Omental fat pad (tissue), 4 donors: ENCODE results near the gene ZNF471. TPM values are rescaled to one million over a fixed set of nuclear protein-coding genes. Genes with fewer than 3 reads are reported as not detected.

Source experiments
- ATAC-seq: fragments of 150-250 bp; one replicate; pipeline ENCODE4 v1.9.1; 2016; ENCODE audit warnings: mild to moderate bottlenecking, moderate library complexity; ENCODE audit not compliant: low FRiP score
- DNase-seq: peaks from one replicate; pipeline ENCODE4 v3.0.0-alpha.2; 2019; ENCODE audit warnings: low spot score
- total RNA-seq, 4 donors: library from RNA; depleted of rRNA; stranded (reverse); fragments of >200 nt; gene quantifications; one replicate each; pipeline ENCODE4 v1.1.0, GENCODE V29; 2016
- TF ChIP-seq, protein P1 (sequence below), 3 donors: fragments of 450-650 bp; IDR thresholded peaks; one replicate each; pipeline ENCODE4 v1.5.1; 2016 to 2017; ENCODE audit warnings: antibody characterized with exemption in 3 of 3, mild to moderate bottlenecking in 3 of 3, moderate library complexity in 2 of 3

The ZNF471 gene
- total RNA-seq, 4 donors from 2014 or later = 1.9 to 6.0 (median 5.2) TPM

- ATAC-seq (no peak), DNase-seq (no peak)
- TF ChIP-seq, protein P1, sequence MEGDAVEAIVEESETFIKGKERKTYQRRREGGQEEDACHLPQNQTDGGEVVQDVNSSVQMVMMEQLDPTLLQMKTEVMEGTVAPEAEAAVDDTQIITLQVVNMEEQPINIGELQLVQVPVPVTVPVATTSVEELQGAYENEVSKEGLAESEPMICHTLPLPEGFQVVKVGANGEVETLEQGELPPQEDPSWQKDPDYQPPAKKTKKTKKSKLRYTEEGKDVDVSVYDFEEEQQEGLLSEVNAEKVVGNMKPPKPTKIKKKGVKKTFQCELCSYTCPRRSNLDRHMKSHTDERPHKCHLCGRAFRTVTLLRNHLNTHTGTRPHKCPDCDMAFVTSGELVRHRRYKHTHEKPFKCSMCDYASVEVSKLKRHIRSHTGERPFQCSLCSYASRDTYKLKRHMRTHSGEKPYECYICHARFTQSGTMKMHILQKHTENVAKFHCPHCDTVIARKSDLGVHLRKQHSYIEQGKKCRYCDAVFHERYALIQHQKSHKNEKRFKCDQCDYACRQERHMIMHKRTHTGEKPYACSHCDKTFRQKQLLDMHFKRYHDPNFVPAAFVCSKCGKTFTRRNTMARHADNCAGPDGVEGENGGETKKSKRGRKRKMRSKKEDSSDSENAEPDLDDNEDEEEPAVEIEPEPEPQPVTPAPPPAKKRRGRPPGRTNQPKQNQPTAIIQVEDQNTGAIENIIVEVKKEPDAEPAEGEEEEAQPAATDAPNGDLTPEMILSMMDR (IDR thresholded peaks at IDR 0.05) = no peak
These were observed 3.1 kb upstream of the ZNF471 start for GRCh38 chr19:56504581-56504980.

- ATAC-seq (no peak), DNase-seq (no peak)
- TF ChIP-seq, protein P1 (IDR thresholded peaks at IDR 0.05) = no peak
These were observed 679 bp downstream of the ZNF471 start for GRCh38 chr19:56508290-56508778.

DNA sequence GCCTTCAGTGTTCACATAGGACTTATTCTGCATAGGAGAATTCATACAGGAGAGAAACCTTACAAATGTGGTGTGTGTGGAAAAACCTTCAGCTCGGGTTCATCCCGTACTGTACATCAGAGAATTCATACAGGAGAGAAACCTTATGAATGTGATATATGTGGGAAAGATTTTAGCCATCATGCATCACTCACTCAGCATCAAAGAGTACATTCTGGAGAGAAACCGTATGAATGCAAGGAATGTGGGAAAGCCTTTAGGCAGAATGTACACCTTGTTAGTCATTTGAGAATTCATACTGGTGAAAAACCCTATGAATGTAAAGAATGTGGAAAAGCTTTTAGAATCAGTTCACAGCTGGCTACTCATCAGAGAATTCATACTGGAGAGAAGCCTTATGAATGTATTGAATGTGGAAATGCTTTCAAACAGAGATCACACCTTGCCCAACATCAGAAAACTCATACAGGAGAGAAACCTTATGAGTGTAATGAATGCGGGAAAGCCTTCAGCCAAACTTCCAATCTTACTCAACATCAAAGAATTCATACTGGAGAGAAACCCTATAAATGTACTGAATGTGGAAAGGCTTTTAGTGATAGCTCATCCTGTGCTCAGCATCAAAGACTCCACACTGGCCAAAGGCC lies 17.7 kb downstream of the ZNF471 start:
- TF ChIP-seq, protein P1 (IDR thresholded peaks at IDR 0.05) = no peak
- no peak for ATAC-seq
- DNase-seq = no peak

GRCh38 chr19:56537442-56537841 lies 29.8 kb downstream of the ZNF471 start:
- TF ChIP-seq, protein P1 (IDR thresholded peaks at IDR 0.05) = no peak
- no peak for DNase-seq
- ATAC-seq = no peak

DNA sequence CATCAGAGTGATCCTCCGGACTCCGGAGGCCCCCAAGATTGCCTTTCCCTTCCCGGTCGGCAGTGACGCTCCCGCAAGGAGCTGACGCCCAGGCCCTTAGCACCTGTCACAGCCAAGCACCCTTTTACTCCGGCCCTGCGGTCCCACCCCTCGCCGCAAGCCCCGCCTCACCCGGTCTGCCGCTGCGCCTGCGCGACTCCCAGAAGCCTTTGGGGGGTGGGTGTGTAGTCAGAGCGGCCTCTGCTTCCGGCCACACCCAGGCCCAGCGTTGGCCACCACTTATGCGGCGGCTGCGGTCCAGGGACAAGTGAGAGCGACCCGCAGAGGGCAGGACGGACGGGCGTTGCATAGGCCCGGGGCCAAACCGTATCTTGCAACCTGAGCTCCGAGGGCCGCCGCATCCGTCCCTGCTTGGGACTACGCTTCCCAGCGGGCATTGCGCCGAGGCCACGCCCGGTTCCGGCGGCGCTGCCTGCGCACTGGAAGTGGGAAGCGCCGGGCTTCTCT lies 30.7 kb downstream of the ZNF471 start:
- TF ChIP-seq, protein P1 (IDR thresholded peaks at IDR 0.05) = no peak
- DNase-seq = peak; percentile 59
- ATAC-seq = peak; percentile 99

- ATAC-seq = peak; percentile 78
- TF ChIP-seq, protein P1 (IDR thresholded peaks at IDR 0.05) = no peak
- peak; percentile 50 for DNase-seq
These were observed 31.2 kb downstream of the ZNF471 start, which contains the start of gene ZFP28 for GRCh38 chr19:56538761-56539263. TSS of gene ZFP28 (plus strand) at chr19:56538948. CDS start at chr19:56539019, 71 bp downstream.

DNA sequence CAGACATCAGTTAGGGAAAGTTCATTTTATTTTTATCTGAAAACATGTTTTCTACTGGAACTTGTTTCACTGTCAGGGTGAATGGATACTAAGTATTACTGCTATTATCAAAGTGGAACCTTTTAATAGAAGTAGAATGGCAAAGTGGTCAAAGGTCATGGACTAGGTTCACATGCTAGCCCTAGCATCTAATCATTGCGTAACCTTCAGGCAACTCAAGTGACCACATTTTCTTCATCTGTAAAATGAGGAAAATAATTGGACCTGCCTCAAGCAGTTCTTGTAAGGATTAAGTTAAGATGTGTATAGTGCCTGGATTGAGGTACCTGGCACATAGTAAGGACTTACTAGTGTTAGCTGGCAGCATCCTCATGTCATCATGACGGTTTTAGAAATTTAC lies 36.1 kb downstream of the ZNF471 start:
- TF ChIP-seq, protein P1 (IDR thresholded peaks at IDR 0.05) = no peak

More for the DNA sequence above, 36.1 kb downstream of the ZNF471 start:
- DNase-seq (no peak), ATAC-seq (no peak)
